GM10248 (cell line): ENCODE data around the gene CALR.

ENCODE experiments used
- CTCF ChIA-PET: fragments of 300-600 bp; sonication (Branson Sonifier 250); formaldehyde crosslinking; extraction: SDS; loops from one replicate; lab custom pipeline; 2021; ENCODE audit warnings: antibody characterized with exemption; lab: Yijun Ruan, JAX
- POLR2A ChIA-PET: fragments of 350-650 bp; sonication (Branson Sonifier 250); formaldehyde crosslinking; extraction: SDS; loops from one replicate; lab custom pipeline; 2020; ENCODE audit warnings: antibody characterized with exemption; lab: Yijun Ruan, JAX
- DNase-seq: peaks from one replicate; pipeline ENCODE4 v3.0.0; 2012; ENCODE audit errors: extremely low spot score
- TF ChIP-seq, protein P1 (sequence below): IDR thresholded peaks from 2 replicates; pipeline ENCODE4 v1.5.1; 2012; ENCODE audit warnings: mild to moderate bottlenecking, low read depth; ENCODE audit errors: extremely low read depth, missing control alignments, control extremely low read depth

Gene CALR

DNA sequence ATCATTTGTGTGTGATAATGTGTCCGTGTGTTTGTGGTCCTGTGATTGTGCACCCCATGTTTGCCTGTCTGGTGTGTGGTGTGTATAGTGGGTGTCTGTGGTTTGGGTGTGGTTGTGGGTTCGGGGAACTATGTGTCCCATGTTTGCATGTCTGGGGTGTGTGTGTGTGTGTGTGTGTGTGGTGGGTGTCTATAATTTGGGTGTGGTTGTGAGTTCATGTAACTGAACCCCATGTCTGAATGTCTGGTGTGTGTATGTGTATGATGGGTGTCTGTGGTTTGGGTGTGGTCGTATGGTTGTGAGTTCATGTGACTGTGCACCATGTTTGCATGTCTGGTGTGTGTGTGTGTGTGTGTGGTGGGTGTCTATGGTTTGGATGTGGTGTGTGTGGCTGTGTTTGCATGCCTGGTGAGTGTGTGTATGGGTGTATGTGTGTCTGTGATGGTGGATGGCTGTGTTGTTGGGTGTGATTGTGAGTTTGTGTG is 45.8 kb downstream of the CALR start:
- TF ChIP-seq, protein P1, sequence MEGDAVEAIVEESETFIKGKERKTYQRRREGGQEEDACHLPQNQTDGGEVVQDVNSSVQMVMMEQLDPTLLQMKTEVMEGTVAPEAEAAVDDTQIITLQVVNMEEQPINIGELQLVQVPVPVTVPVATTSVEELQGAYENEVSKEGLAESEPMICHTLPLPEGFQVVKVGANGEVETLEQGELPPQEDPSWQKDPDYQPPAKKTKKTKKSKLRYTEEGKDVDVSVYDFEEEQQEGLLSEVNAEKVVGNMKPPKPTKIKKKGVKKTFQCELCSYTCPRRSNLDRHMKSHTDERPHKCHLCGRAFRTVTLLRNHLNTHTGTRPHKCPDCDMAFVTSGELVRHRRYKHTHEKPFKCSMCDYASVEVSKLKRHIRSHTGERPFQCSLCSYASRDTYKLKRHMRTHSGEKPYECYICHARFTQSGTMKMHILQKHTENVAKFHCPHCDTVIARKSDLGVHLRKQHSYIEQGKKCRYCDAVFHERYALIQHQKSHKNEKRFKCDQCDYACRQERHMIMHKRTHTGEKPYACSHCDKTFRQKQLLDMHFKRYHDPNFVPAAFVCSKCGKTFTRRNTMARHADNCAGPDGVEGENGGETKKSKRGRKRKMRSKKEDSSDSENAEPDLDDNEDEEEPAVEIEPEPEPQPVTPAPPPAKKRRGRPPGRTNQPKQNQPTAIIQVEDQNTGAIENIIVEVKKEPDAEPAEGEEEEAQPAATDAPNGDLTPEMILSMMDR, result no peak
- no peak for DNase-seq
- ChIA-PET POLR2A (no interaction called here), CTCF (interaction anchor here (0.6 to 6.3 kb wide), 9 partner anchors 10 to 110 kb away, joined by 3 to 59 read pairs (median 5); no protein-coding TSS in a partner anchor)

DNA sequence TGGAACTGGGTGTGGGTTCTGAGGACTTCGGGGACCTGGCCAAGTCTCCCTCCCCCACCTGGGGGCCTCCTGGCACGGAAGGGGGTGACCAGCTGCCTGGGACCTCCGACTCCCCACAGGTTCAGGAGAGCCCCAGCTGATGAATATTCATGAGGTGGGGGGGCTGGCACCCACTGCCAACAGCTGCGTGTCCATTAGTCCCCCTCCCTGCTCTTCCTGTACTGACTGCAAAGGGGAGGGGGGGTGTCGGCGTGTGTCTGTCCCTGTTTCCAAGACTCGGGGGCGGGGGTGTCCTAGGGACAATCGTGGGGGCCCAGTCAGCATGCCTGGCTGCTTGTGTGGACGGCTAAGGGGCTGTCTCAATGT is 46.3 kb downstream of the CALR start:
- TF ChIP-seq, protein P1, result no peak
- POLR2A ChIA-PET, result no interaction called here
- CTCF ChIA-PET, result interaction anchor here (1.2 to 6.3 kb wide), 9 partner anchors 15 to 120 kb away, joined by 3 to 59 read pairs (median 6); no protein-coding TSS in a partner anchor
- no peak for DNase-seq

DNA sequence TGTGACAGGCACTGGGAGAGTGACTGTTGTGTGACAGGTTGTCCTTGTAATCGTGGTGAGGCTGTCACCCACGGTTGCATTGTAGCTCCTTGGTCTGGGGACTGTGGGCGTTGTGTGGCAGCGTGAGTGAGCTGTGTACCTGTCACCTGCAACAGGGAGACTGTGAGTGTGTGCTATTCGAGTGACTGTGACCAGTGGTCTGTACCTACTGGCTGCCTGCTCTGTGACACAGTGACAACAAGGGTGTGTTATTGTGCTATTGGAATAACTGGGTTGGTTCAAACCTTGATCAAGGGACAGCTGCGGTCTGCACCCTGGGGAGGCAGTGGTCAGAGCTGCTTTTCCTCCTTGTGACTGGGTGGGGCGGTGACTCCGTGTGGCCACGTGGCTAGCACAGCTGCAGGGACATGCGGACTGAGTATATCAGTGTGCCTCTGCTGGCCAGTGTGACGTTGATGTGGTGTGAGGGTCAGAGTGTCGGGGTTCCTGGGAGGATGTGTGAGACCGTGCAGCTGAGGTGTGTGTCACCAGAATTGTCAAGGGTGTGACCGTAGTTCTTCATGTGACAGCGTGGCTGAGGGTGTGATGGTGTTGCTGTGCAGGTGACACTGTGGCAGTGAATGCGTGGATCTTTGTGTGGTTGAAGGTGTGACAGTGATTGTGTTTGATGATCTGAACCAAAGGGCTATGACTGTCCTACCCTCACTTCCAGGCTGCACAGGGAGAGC is 46.8 kb downstream of the CALR start:
- TF ChIP-seq, protein P1, result no peak
- ChIA-PET CTCF (interaction anchor here (0.6 to 6.3 kb wide), 10 partner anchors 8 to 605 kb away, joined by 3 to 59 read pairs (median 6); no protein-coding TSS in a partner anchor), POLR2A (interaction anchor here (0.6 kb wide), 1 partner anchor 8 kb away, joined by 3 read pairs; no protein-coding TSS in a partner anchor)
- no peak for DNase-seq

DNA sequence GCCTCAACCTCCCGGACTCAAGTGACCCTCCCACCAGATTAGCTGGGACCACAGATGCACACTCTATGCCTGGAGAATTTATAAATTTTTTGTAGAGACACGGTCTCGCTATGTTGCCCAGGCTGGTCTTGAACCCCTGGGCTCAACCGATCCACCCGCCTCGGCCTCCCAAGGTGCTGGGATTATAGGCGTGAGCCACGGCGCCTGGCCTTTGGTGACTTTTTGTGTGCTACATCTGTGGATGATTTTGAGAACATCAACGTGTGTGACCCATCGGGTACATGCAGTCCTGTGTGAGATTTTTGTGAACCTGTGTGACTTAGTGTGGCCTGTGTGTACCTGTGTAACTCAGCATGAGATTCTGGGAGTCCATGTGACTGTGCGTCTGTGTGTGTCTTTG is 48.3 kb downstream of the CALR start:
- TF ChIP-seq, protein P1, result no peak
- POLR2A ChIA-PET, result no interaction called here
- CTCF ChIA-PET, result interaction anchor here (1.6 to 6.3 kb wide), 3 partner anchors 9 to 74 kb away, joined by 7 to 59 read pairs (median 15); no protein-coding TSS in a partner anchor
- no peak for DNase-seq

DNA sequence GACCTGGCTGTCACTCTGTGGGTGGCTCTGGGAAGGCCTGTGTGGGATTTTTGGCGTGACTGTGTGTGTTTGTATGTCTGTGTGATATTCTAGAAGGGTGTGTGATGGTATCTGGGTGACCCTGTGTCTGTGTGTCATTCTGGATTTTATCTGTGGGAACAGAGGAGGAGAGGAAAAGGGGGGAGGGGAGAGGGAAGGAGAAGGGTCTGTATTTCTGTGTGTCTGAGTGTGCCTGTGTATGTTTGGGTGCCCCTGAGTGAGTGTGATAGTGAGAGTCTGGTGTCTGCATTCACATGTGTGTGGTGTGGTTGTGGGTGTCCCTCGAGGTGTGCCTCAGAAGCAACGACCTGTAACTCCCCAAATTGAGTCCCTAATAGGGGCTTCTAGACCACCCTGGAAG is 48.8 kb downstream of the CALR start:
- no peak for DNase-seq
- ChIA-PET CTCF (interaction anchor here (6.3 kb wide), 1 partner anchor 73 kb away, joined by 59 read pairs; no protein-coding TSS in a partner anchor), POLR2A (no interaction called here)
- TF ChIP-seq, protein P1, result no peak

DNA sequence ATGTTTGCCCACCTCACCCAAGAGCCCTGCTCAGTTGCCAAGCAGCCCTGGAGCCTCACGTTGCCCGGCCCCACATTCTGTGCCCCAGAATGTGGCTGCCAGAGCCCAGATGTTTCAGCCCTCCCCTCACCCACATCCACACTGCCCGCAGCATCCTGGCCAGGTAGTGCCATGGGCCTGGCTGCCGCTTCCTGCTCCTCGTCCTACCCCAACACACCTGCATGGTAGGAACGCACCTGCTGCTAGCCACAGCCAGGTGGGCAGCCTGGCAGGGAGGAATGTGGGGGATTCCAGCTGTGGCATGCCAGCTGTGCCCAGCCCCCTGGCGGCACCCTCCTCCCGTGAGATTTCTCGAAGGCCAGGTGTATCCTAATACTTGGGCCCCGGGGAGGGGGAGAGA is 49.4 kb downstream of the CALR start:
- TF ChIP-seq, protein P1, result no peak
- no peak for DNase-seq
- ChIA-PET CTCF (no interaction called here), POLR2A (no interaction called here)
